Mesothelial cell of epicardium (in vitro differentiated cells): ENCODE results near the gene ZNF664. TPM values are rescaled to one million over a fixed set of nuclear protein-coding genes. Genes with fewer than 3 reads are reported as not detected.

ENCODE experiments used
- DNase-seq, 2 experiments: peaks; one replicate each; pipeline ENCODE4 v3.0.0; 2021; ENCODE audit warnings: low spot score in 2 of 2; ENCODE audit not compliant: unreplicated experiment in 2 of 2
- H3K27ac Mint-ChIP-seq: 2 replicates; pipeline ENCODE4 v1.8.0; 2021; ENCODE audit warnings: mixed read lengths
- H3K27me3 Mint-ChIP-seq: 2 replicates; pipeline ENCODE4 v1.8.0; 2021; ENCODE audit warnings: low read depth, mixed read lengths
- H3K36me3 Mint-ChIP-seq: 2 replicates; pipeline ENCODE4 v1.8.0; 2021; ENCODE audit warnings: mixed read lengths
- H3K4me1 Mint-ChIP-seq: 2 replicates; pipeline ENCODE4 v1.8.0; 2021; ENCODE audit warnings: mixed read lengths
- H3K4me3 Mint-ChIP-seq: 2 replicates; pipeline ENCODE4 v1.8.0; 2021; ENCODE audit warnings: mild to moderate bottlenecking, moderate library complexity, mixed read lengths
- H3K9me3 Mint-ChIP-seq: 2 replicates; pipeline ENCODE4 v1.8.0; 2021; ENCODE audit warnings: mixed read lengths
- CTCF ChIP-seq: fragments of 200-600 bp; sonication (generic); IDR thresholded peaks from one replicate; pipeline ENCODE4 v1.5.0; 2021; ENCODE audit warnings: antibody characterized with exemption; ENCODE audit not compliant: unreplicated experiment
- total RNA-seq: library from RNA; stranded (reverse); gene quantifications from 3 replicates; pipeline ENCODE4 v1.2.1, GENCODE V29; 2021

The ZNF664 gene
- total RNA-seq, 1 donor from 2014 or later = 112 TPM

- no peak for DNase-seq
Measured at GRCh38 chr12:124030008-124030407, 57.0 kb downstream of the ZNF664 start.

DNA sequence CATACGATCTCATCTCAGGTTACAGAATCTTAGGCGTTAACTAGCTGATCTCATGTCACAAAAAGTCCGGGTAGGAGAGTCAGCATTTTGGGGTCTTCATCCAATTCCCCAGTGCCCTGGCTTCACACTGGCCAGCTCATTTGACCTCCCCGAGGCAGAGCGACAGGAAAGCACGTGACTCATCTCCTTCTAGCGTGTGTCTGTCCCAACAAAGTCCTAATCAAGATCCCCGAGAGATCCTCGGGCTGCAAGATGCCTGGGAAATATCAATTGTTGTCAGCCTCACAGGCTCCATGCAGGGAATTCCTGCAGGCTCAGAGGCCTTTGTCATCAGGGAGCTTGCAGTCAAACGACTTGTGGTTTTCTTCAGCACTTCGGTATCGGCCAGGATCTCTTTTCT lies 57.5 kb downstream of the ZNF664 start:
- DNase-seq = no peak
- no peaks in the 10 kb centered on the region for H3K27me3 Mint-ChIP-seq
- no peak for TF ChIP-seq CTCF
- H3K27ac Mint-ChIP-seq = peak overlapping the region; percentile 86
- peak overlapping the region; percentile 13 for H3K4me3 Mint-ChIP-seq
- H3K36me3 Mint-ChIP-seq = peaks cover 4% of the 10 kb centered on the region
- peaks cover 10% of the 10 kb centered on the region for H3K4me1 Mint-ChIP-seq
- no peaks in the 10 kb centered on the region for H3K9me3 Mint-ChIP-seq

More at GRCh38 chr12:124030008-124030407, 57.0 kb downstream of the ZNF664 start:
- Mint-ChIP-seq H3K36me3 (peaks cover 4% of the 10 kb centered on the region), H3K9me3 (no peaks in the 10 kb centered on the region), H3K4me3 (no peak overlapping the region), H3K4me1 (peaks cover 10% of the 10 kb centered on the region), H3K27ac (peak overlapping the region; percentile 86), H3K27me3 (no peaks in the 10 kb centered on the region)
- no peak for TF ChIP-seq CTCF

DNA sequence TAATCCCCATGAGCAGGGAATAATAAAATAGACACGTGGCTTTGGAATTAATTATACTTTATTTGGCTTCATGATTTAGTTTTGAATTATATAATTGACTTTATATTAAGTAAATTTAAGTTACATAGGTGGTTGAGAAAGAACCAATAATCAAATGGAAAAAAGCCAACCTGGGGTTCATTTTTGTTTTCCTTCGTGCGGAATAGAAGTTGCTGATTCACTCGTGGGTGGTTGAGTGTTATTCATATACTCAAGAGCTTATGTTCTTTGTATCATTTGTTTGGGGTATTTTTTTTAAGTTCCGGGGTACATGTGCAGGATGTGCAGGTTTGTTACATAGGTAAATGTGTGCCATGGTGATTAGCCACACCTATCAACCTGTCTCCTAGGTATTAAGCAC lies 58.0 kb downstream of the ZNF664 start:
- H3K27ac Mint-ChIP-seq = no peak overlapping the region
- H3K9me3 Mint-ChIP-seq = no peaks in the 10 kb centered on the region
- no peaks in the 10 kb centered on the region for H3K27me3 Mint-ChIP-seq
- peaks cover 4% of the 10 kb centered on the region for H3K36me3 Mint-ChIP-seq
- DNase-seq = no peak
- TF ChIP-seq CTCF = no peak
- no peak overlapping the region for H3K4me3 Mint-ChIP-seq
- H3K4me1 Mint-ChIP-seq = peaks cover 10% of the 10 kb centered on the region

GRCh38 chr12:124032265-124032886 lies 59.4 kb downstream of the ZNF664 start:
- Mint-ChIP-seq H3K27me3 (no peaks in the 10 kb centered on the region), H3K36me3 (peaks cover 2% of the 10 kb centered on the region), H3K27ac (no peak overlapping the region), H3K4me3 (no peak overlapping the region), H3K9me3 (no peaks in the 10 kb centered on the region), H3K4me1 (peaks cover 22% of the 10 kb centered on the region)
- DNase-seq = no peak
- peak; percentile 75 for TF ChIP-seq CTCF

DNA sequence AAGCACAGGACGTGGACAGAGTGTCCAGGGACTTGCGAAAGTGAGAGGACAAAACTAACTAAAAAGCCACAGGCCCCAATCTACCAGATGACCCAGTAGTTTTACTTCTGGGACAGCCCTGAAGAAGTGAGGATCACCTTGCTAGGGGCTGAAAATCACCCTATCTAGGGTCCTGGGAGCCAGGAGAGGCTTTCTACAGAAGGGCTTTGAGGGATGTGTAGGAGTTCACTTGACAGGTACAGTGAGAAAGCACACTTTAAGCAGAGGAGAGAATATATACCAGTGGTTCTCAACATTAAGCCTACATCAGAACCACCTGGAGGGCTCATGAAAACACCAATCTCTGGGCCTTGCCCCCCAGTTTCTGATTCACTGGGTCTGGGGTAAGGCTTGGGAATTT lies 60.8 kb downstream of the ZNF664 start:
- Mint-ChIP-seq H3K4me1 (peaks cover 22% of the 10 kb centered on the region), H3K4me3 (no peak overlapping the region), H3K9me3 (no peaks in the 10 kb centered on the region), H3K27ac (no peak overlapping the region), H3K36me3 (no peaks in the 10 kb centered on the region), H3K27me3 (no peaks in the 10 kb centered on the region)
- DNase-seq = no peak
- TF ChIP-seq CTCF = no peak

- Mint-ChIP-seq H3K4me1 (peaks cover 22% of the 10 kb centered on the region), H3K27ac (no peak overlapping the region)
Measured at GRCh38 chr12:124034297-124034696, 61.3 kb downstream of the ZNF664 start.

More at GRCh38 chr12:124034297-124034696, 61.3 kb downstream of the ZNF664 start:
- TF ChIP-seq CTCF = no peak
- H3K4me3 Mint-ChIP-seq = no peak overlapping the region
- H3K9me3 Mint-ChIP-seq = no peaks in the 10 kb centered on the region
- no peaks in the 10 kb centered on the region for H3K36me3 Mint-ChIP-seq
- no peaks in the 10 kb centered on the region for H3K27me3 Mint-ChIP-seq
- DNase-seq = no peak
